HCT116 (cell line): Measurements from ENCODE around the gene CLN5. TPM values are rescaled to one million over a fixed set of nuclear protein-coding genes. Genes with fewer than 3 reads are reported as not detected.
A peak's percentile ranks its signal among the peaks of the same experiment; 100 is the strongest.

Experiments
- ATAC-seq: fragments of 200-7000 bp; cut with Tn5 transposase; 2 replicates; pipeline ENCODE4 v1.9.1; 2020; ENCODE audit warnings: mild to moderate bottlenecking, moderate library complexity
- BruUV-seq: library from RNA; stranded (reverse); fragments of 400-500 nt; replicated peaks from 2 replicates; lab custom pipeline; 2021; lab: Mats Ljungman, UMichigan
- CTCF ChIA-PET: fragments of 300-600 bp; sonication (Branson Sonifier 250); formaldehyde crosslinking; loops from one replicate; lab custom pipeline; 2021; ENCODE audit warnings: antibody characterized with exemption; lab: Charles Lee
- POLR2A ChIA-PET: fragments of 300-600, 350-600 bp; sonication (Branson Sonifier 250); formaldehyde crosslinking; loops from one replicate; lab custom pipeline; 2021; ENCODE audit warnings: antibody characterized with exemption; lab: Charles Lee
- RAD21 ChIA-PET, 2 experiments: fragments of 300-600 bp; sonication (Branson Sonifier 250); formaldehyde crosslinking; loops; one replicate each; lab custom pipeline; 2023; ENCODE audit warnings: low total read pairs in 2 of 2; ENCODE audit not compliant: uncharacterized antibody in 2 of 2, unreplicated experiment in 2 of 2, low non-redundant PET in 1 of 2; lab: Charles Lee
- DNase-seq: peaks from one replicate; pipeline ENCODE4 v3.0.0-alpha.2; 2010; ENCODE audit warnings: low read depth, low spot score
- H2AFZ ChIP-seq: fragments of 200-600 bp; shearing (Covaris generic), sonication (generic); 2 replicates; pipeline ENCODE4 v1.6.1; 2017; ENCODE audit warnings: low read depth, mixed run types, mixed read lengths, antibody characterized with exemption, low read length; ENCODE audit not compliant: poor library complexity, severe bottlenecking
- H3K27ac ChIP-seq: 2 replicates; pipeline ENCODE4 v1.5.1; 2012; ENCODE audit warnings: low read depth, low read length
- H3K27me3 ChIP-seq: fragments of 200-600 bp; sonication (generic); 2 replicates; pipeline ENCODE4 v1.6.1; 2016; ENCODE audit warnings: mixed run types, low read length, mixed read lengths; ENCODE audit not compliant: insufficient read depth
- H3K36me3 ChIP-seq, 2 experiments: fragments of 200-500 bp in 1 of 2; fragments of 200-600 bp in 1 of 2; sonication (Bioruptor generic) in 1 of 2; sonication (generic) in 1 of 2; 2 replicates each; pipeline versions ENCODE4 v1.5.1 to v1.6.1; 2014 to 2016; ENCODE audit warnings: low read length in 2 of 2, inconsistent platforms in 1 of 2, mixed read lengths in 1 of 2, mixed run types in 1 of 2; ENCODE audit not compliant: insufficient read depth in 2 of 2, control insufficient read depth in 1 of 2
- H3K4me1 ChIP-seq, 2 experiments: fragments of 200-600 bp in 1 of 2; sonication (generic) in 1 of 2; 2 replicates each; pipeline versions ENCODE4 v1.5.1 to v1.6.1; 2012 to 2017; ENCODE audit warnings: low read length in 2 of 2, inconsistent platforms in 1 of 2, mild to moderate bottlenecking in 1 of 2, mixed read lengths in 1 of 2, mixed run types in 1 of 2, moderate library complexity in 1 of 2; ENCODE audit not compliant: insufficient read depth in 2 of 2, control insufficient read depth in 1 of 2
- H3K4me2 ChIP-seq: fragments of 200-600 bp; sonication (generic); 2 replicates; pipeline ENCODE4 v1.6.1; 2017; ENCODE audit warnings: mixed run types, low read length, mixed read lengths
- H3K4me3 ChIP-seq, 2 experiments: fragments of 200-600 bp in 1 of 2; sonication (generic) in 1 of 2; replicated peaks in 1 of 2; 2 replicates each; pipeline ENCODE4 v1.5.1; 2011 to 2016; ENCODE audit warnings: low read length in 2 of 2, control low read depth in 1 of 2, low read depth in 1 of 2, mild to moderate bottlenecking in 1 of 2, mixed read lengths in 1 of 2, mixed run types in 1 of 2
- H3K79me2 ChIP-seq: fragments of 200-600 bp; sonication (generic); 2 replicates; pipeline ENCODE4 v1.6.1; 2017; ENCODE audit warnings: mild to moderate bottlenecking, mixed run types, low read length, moderate library complexity, mixed read lengths; ENCODE audit not compliant: insufficient read depth
- H3K9ac ChIP-seq: fragments of 200-600 bp; sonication (generic); 2 replicates; pipeline ENCODE4 v1.6.1; 2016; ENCODE audit warnings: low read length, mixed read lengths
- H3K9me2 ChIP-seq: fragments of 200-600 bp; sonication (generic), shearing (Covaris generic); 2 replicates; pipeline ENCODE4 v1.6.1; 2017; ENCODE audit warnings: mixed run types, mild to moderate bottlenecking, moderate library complexity; ENCODE audit not compliant: insufficient read depth
- H3K9me3 ChIP-seq, 2 experiments: fragments of 200-500 bp in 1 of 2; fragments of 200-600 bp in 1 of 2; sonication (Bioruptor generic) in 1 of 2; sonication (generic) in 1 of 2; 2 replicates each; pipeline ENCODE4 v1.6.1; 2014 to 2017; ENCODE audit warnings: low read length in 2 of 2, mixed read lengths in 2 of 2, inconsistent platforms in 1 of 2, low read depth in 1 of 2, mild to moderate bottlenecking in 1 of 2, mixed run types in 1 of 2, moderate library complexity in 1 of 2; ENCODE audit not compliant: control insufficient read depth in 1 of 2, insufficient read depth in 1 of 2
- H4K20me1 ChIP-seq: fragments of 200-600 bp; sonication (generic), shearing (Covaris generic); 2 replicates; pipeline ENCODE4 v1.6.1; 2017; ENCODE audit warnings: mixed run types, mild to moderate bottlenecking, moderate library complexity; ENCODE audit not compliant: insufficient read depth
- ATF3 ChIP-seq: IDR thresholded peaks from 2 replicates; pipeline ENCODE4 v1.6.1; 2012
- CTCF ChIP-seq, 3 experiments: fragments of 200-600 bp in 1 of 3; sonication (generic) in 1 of 3; IDR thresholded peaks in 2 of 3; conservative IDR thresholded peaks in 1 of 3; 2 replicates each; pipeline ENCODE4 v1.5.1; 2012 to 2017; ENCODE audit warnings: low read depth in 2 of 3, low read length in 2 of 3, antibody characterized with exemption in 1 of 3, borderline replicate concordance in 1 of 3, control low read depth in 1 of 3, mild to moderate bottlenecking in 1 of 3, mixed read lengths in 1 of 3, mixed run types in 1 of 3, moderate library complexity in 1 of 3; ENCODE audit not compliant: insufficient read depth in 1 of 3
- ELF1 ChIP-seq: IDR thresholded peaks from 2 replicates; pipeline ENCODE4 v1.6.1; 2012; ENCODE audit warnings: low read depth, borderline replicate concordance
- EZH2 ChIP-seq: fragments of 200-600 bp; sonication (generic); IDR thresholded peaks from 2 replicates; pipeline ENCODE4 v1.6.1; 2017; ENCODE audit warnings: antibody characterized with exemption, mixed run types
- FOSL1 ChIP-seq: IDR thresholded peaks from 2 replicates; pipeline ENCODE4 v1.6.1; 2012; ENCODE audit warnings: low read depth
- MAX ChIP-seq: IDR thresholded peaks from 2 replicates; pipeline ENCODE4 v1.6.1; 2012
- POLR2A ChIP-seq: IDR thresholded peaks from 2 replicates; pipeline ENCODE4 v1.7.0; 2011; ENCODE audit warnings: borderline replicate concordance; ENCODE audit not compliant: insufficient read depth, insufficient read length; ENCODE audit errors: extremely low read depth
- POLR2AphosphoS5 ChIP-seq: IDR thresholded peaks from 2 replicates; pipeline ENCODE4 v1.6.1; 2011; ENCODE audit warnings: mild to moderate bottlenecking, low read depth, low read length, moderate library complexity
- RAD21 ChIP-seq: IDR thresholded peaks from 2 replicates; pipeline ENCODE4 v1.6.1; 2012; ENCODE audit warnings: low read depth, mild to moderate bottlenecking
- SP1 ChIP-seq: IDR thresholded peaks from 2 replicates; pipeline ENCODE4 v1.6.1; 2012; ENCODE audit warnings: low read depth
- SRF ChIP-seq: IDR thresholded peaks from 2 replicates; pipeline ENCODE4 v1.6.1; 2012; ENCODE audit warnings: low read depth
- YY1 ChIP-seq: IDR thresholded peaks from 2 replicates; pipeline ENCODE4 v1.6.1; 2011; ENCODE audit warnings: low read length, low read depth, moderate library complexity, mild to moderate bottlenecking; ENCODE audit not compliant: insufficient replicate concordance; ENCODE audit errors: extremely low read depth
- intact Hi-C: fragments of 100-400 bp; cut with micrococcal nuclease; formaldehyde crosslinking; loops from 2 replicates; pipeline ENCODE4 v1.10.0; 2022
- total RNA-seq: library from RNA; stranded (reverse); gene quantifications from one replicate; pipeline ENCODE4 v1.2.1, GENCODE V29; 2021; ENCODE audit not compliant: unreplicated experiment

Gene CLN5
- total RNA-seq, 1 experiment from 2014 or later: 21.4 TPM

GRCh38 chr13:77016888-77017623, 25.2 kb downstream of the CLN5 start:
- Histone ChIP-seq H3K79me2 (peaks cover 77% of the 10 kb centered on the region), H3K36me3 (peaks cover 27 to 33% of the 10 kb centered on the region in 2 experiments), H3K27ac (no peak overlapping the region), H3K27me3 (no peaks in the 10 kb centered on the region), H3K9ac (no peak overlapping the region), H2AFZ (no peak overlapping the region), H3K4me3 (no peak overlapping the region), H3K9me3 (no peaks in the 10 kb centered on the region), H4K20me1 (no peaks in the 10 kb centered on the region), H3K4me1 (no peaks in the 10 kb centered on the region), H3K9me2 (no peaks in the 10 kb centered on the region), H3K4me2 (no peak overlapping the region)
- no peak for DNase-seq
- POLR2A ChIA-PET: no interaction called here
- CTCF ChIA-PET: interaction anchor here (1.5 to 1.7 kb wide), 2 partner anchors 9 to 12 kb away, joined by 7 to 8 read pairs; partner anchors contain the start of gene FBXL3
- RAD21 ChIA-PET: no interaction called here
- no TSS peak for BruUV-seq
- intact Hi-C loops: no loop called here
- TF ChIP-seq CTCF (IDR thresholded peaks at IDR 0.05 in 2 of 3, conservative IDR thresholded peaks at IDR 0.05 in 1 of 3; ENCODE audit: borderline replicate concordance in 1 of 3, insufficient read depth in 1 of 3, low read depth in 2 of 3, low read length in 2 of 3) (peak in 2 of 3 experiments; percentile 5 to 23; a peak in 1 of 6 replicates), MAX (no peak)
- TF ChIP-seq, all 23 proteins: peak for 1
- no peak for ATAC-seq

- Histone ChIP-seq H3K4me2 (no peak overlapping the region), H3K27me3 (no peaks in the 10 kb centered on the region), H3K36me3 (peaks cover 21% of the 10 kb centered on the region in 2 experiments), H3K27ac (no peak overlapping the region), H3K9me2 (no peaks in the 10 kb centered on the region), H4K20me1 (no peaks in the 10 kb centered on the region), H3K9me3 (no peaks in the 10 kb centered on the region), H3K4me3 (no peak overlapping the region)
- RAD21 ChIA-PET: no interaction called here
- intact Hi-C loops: loop anchor here (10.0 kb wide), 2 partner anchors 305 to 455 kb away; partner anchors contain the start of gene MYCBP2
- no peak for DNase-seq
- CTCF ChIA-PET: no interaction called here
- POLR2A ChIA-PET: no interaction called here
- no peak for ATAC-seq
- BruUV-seq: no TSS peak
- TF ChIP-seq ELF1 (no peak), ATF3 (no peak), YY1 (no peak), POLR2AphosphoS5 (no peak), SP1 (no peak), SRF (no peak), EZH2 (no peak), MAX (no peak), POLR2A (no peak), RAD21 (no peak), FOSL1 (no peak)
- TF ChIP-seq, all 23 proteins: peak for 0
- peaks cover 81% of the 10 kb centered on the region for H3K79me2 ChIP-seq
- no peak overlapping the region for H3K9ac ChIP-seq
- H2AFZ ChIP-seq: no peak overlapping the region
- no peaks in the 10 kb centered on the region for H3K4me1 ChIP-seq
Measured at GRCh38 chr13:77019756-77020155, 27.9 kb downstream of the CLN5 start.
